Islet precursor cell (in vitro differentiated cells): ENCODE measurements around the gene CD99.
"Not testable (repeated sequence)": the region's sequence is repeated elsewhere in the genome, so short reads cannot be mapped to it uniquely, and the experiment has no call there.

Experiments
- DNase-seq: peaks from one replicate; pipeline ENCODE4 v3.0.0-alpha.2; 2018

The CD99 gene

GRCh38 chrX:2690856-2691542 is at the start of gene CD99:
Gene CD99, plus strand, starts transcription at chrX:2691295. Its CDS starts 66 bp downstream, at chrX:2691361.
- peak; percentile 97 for DNase-seq

DNA sequence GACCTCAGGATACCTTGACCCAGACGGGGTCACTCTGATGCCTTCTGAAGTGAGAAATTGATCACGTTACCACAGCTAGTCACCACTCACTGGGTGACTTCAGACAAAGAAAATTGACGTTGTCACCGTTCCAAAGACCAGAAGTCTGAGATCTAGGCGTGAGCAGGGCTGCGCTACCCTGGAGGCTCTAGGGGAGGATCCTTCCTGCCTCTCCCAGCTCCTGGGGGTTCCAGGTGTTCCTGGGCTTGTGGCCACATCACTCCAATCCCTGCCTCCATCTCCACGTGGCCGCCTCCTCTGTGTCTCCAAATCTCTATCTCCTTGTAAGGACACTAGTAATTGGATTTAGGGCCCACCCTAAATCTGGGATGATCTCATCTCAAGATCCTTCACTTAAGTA is 48.9 kb upstream of the CD99 start:
- no peak for DNase-seq

DNA sequence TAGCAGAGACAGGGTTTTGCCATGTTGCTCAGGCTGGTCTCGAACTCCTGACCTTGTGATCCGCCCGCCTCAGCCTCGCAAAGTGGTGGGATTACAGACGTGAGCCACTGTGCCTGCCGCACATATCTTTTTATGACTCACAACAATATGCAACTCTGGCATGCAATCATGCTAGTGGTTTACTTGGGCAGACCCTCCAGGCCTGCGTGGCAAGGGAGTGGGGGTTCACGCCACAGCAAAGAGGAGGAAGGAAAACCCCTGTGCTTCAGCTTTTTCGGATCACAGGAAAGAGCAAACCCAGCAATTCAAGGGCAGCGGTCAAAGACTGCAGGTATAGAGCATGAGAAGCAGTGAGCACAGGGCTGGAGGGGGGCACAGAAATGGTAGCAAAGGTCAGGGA is 48.3 kb upstream of the CD99 start:
- no peak for DNase-seq

GRCh38 chrX:2643880-2644279 is 47.2 kb upstream of the CD99 start:
- no peak for DNase-seq

- no peak for DNase-seq
Measured at GRCh38 chrX:2645563-2645962, 45.5 kb upstream of the CD99 start.

DNA sequence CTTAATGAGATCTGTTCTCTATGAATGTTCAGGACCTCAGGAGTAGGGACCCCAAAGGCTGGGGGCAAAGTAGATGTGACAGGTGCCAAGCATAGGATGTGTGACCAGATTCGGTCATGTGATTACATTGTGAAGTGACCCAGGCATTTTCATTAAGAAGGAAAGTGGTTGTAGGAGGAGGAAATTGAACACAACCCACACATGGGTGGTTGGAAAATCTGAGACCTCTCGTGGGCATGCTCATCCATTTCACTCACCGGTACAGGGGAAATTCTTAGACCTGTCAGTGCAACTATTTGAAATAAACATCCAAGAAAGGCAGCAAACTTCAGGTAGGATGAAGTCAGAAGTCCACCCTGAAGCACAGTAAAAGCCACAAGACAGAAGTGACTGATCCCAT is 43.5 kb upstream of the CD99 start:
- DNase-seq, result no peak

- DNase-seq, result no peak
Measured at GRCh38 chrX:2650037-2650436, 41.1 kb upstream of the CD99 start.

GRCh38 chrX:2650865-2651264 is 40.2 kb upstream of the CD99 start:
- no peak for DNase-seq

GRCh38 chrX:2652106-2652505 is 39.0 kb upstream of the CD99 start:
- no peak for DNase-seq

- DNase-seq, result no peak
Measured at GRCh38 chrX:2654436-2655340, 36.4 kb upstream of the CD99 start.

DNA sequence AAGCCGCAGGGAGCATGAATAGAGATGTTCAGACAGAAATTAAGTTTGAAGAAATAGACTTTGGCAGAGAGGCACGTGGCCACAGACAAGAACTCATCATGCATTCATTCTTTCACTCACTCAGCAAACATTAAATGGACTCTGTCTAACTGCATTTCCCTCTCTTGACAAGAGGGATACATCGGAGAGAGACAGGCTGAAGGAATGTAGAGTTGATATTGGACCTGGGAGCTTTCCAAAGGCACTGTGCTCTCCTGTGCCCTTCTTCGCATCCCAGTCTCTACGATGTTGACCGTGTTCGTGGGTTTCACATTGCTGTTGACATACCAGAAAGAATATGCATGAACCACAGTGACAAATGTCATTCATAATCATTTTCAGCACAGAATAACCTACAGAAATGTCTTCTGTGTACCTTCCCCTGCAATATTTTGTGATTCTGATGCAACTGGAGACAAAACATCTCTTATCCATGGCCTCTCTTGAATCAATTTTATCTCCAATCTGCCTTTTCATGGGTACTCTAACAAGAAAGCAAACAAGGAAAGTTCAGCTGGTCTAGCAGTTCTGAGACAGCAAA is 34.7 kb upstream of the CD99 start:
- DNase-seq, result no peak

GRCh38 chrX:2657532-2658113 is 33.5 kb upstream of the CD99 start:
- no peak for DNase-seq

DNA sequence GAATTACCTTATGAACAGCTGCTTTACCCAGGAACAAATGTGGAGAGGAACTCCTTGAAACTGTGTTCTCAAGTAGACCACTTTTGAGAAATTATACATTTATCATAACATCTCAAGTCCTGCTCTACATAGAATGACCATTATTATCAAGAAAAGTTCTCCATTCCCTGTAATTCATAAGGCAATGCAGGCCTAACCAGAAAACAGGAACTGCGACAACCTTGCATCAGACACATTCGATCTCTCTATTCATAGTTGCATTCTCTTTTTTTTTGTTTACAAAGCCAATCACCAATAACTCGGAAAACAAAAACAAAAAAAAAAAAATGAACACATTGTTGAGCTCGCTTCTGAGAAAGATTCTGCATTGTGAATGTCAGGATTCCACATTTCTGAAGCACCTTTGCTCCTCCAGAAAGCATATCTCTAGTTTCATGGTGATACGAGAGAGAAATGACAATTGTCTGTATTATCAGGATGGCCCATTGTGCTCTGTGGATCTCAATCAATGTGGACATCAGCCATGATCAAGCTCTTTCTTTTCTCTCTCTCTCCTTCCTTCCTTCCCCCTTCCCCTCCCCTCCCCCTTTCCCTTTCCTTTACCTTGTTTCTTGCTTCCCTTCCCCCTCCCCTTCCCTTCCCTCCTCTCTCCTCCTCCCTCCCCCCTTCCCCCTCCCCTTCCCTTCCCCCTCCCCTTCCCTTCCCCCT is 32.4 kb upstream of the CD99 start:
- DNase-seq, result no peak

GRCh38 chrX:2662586-2662985 is 28.5 kb upstream of the CD99 start:
- no peak for DNase-seq

DNA sequence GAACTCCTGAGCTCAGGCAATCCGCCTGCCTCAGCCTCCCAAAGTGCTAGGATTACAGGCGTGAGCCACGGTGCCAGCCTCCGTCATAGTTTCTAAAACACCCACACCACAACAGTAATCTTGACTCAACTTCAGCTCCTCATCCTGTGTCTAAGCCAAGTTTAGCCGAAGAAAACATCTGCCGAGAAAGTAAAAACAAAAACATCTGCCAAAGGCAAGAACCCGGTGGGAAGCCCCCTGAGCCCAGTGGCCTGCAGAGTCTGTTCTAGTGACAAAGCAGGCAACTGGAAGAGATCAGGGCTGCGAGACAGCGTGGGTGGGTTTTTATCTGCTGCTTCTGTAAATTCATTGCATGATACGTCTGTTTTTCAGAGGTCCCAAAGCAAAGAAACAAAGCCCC is 26.6 kb upstream of the CD99 start:
- DNase-seq, result no peak

- DNase-seq, result no peak
Measured at GRCh38 chrX:2665387-2666304, 25.4 kb upstream of the CD99 start.

GRCh38 chrX:2666491-2666890 is 24.6 kb upstream of the CD99 start:
- DNase-seq, result no peak

DNA sequence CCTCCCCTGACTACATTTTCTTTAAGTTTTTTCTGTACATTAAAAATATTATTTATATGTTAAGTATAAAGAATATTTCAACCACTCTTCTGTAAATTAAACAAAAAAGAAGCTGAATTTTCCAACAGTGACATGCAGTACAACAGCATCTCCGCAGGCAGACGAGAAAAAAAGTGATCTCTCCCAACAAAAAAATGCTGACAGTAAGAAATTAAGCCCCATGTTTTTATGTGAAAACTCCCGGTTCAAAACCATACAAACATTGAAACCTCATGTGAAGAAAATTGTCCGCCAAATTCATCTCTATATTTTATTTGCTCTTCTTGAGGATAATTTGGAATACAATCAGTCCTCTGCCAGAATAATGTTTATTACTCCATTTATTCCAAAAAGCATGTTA is 20.1 kb upstream of the CD99 start:
- DNase-seq, result no peak

- DNase-seq, result no peak
Measured at GRCh38 chrX:2672084-2672483, 19.0 kb upstream of the CD99 start.

DNA sequence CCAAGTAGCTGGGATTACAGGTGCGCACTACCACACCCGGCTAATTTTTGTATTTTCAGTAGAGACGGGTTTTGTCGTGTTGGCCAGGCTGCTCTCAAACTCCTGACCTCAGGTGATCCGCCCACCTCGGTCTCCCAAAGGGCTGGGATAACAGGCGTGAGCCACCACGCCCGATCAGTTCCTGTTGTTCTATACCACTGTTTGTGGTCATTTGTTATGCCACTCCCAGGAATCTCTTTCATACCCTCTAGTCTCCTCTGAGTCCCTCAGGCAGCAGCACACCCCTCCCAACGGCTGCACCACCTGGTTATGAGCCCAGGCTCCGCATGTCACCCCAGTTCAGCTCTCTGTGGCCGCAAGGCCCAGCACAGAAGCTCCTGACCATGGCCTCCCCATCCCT is 17.5 kb upstream of the CD99 start:
- no peak for DNase-seq

- DNase-seq, result not testable (repeated sequence)
Measured at GRCh38 chrX:2675657-2676200, 15.4 kb upstream of the CD99 start.
